Stimulated activated CD8-positive, alpha-beta memory T cell treated with anti-CD3 and anti-CD28 coated beads, Interleukin-7, amount 100 ng/mL, for 4 hours (primary cell): Measurements from ENCODE around the gene RABGGTA.
A peak's percentile ranks its signal among the peaks of the same experiment; 100 is the strongest.

Source experiments
- DNase-seq, 2 donors: peaks; one replicate each; pipeline ENCODE4 v3.0.0-alpha.2; 2020; ENCODE audit warnings: low read depth in 2 of 2

The RABGGTA gene

GRCh38 chr14:24304019-24304387, 32.6 kb upstream of the RABGGTA start:
- no peak for DNase-seq

- no peak for DNase-seq
These were observed 29.1 kb upstream of the RABGGTA start for GRCh38 chr14:24300326-24300980.

- peak; percentile 85 for DNase-seq
These were observed 28.1 kb upstream of the RABGGTA start, which contains the start of the genes DHRS1 and NOP9 for GRCh38 chr14:24299255-24300191. DHRS1 (minus strand) TSS chr14:24299780; CDS start chr14:24299106, 674 bp downstream. NOP9 (plus strand) TSS chr14:24299850; CDS start chr14:24299955, 105 bp downstream.

DNA sequence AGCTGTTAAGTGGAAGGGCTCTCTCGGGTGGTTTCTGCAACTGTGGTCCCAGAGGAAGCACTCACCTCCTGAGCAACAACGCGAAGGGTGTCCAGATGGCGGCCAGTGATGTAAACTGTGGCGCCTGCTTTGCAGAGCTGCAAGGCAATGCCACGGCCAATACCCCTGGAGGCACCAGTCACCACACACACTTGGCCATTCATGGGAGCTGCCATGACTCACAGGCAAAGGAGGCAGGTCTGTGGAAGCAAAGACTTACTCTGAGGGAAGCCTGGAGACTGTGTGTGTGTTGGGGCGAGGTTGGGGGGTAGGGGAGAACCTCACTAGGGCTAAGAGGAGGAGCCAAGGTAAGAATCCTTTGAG, 27.5 kb upstream of the RABGGTA start:
- DNase-seq, result no peak

- DNase-seq, result no peak
These were observed 26.0 kb upstream of the RABGGTA start for GRCh38 chr14:24297190-24297964.

DNA sequence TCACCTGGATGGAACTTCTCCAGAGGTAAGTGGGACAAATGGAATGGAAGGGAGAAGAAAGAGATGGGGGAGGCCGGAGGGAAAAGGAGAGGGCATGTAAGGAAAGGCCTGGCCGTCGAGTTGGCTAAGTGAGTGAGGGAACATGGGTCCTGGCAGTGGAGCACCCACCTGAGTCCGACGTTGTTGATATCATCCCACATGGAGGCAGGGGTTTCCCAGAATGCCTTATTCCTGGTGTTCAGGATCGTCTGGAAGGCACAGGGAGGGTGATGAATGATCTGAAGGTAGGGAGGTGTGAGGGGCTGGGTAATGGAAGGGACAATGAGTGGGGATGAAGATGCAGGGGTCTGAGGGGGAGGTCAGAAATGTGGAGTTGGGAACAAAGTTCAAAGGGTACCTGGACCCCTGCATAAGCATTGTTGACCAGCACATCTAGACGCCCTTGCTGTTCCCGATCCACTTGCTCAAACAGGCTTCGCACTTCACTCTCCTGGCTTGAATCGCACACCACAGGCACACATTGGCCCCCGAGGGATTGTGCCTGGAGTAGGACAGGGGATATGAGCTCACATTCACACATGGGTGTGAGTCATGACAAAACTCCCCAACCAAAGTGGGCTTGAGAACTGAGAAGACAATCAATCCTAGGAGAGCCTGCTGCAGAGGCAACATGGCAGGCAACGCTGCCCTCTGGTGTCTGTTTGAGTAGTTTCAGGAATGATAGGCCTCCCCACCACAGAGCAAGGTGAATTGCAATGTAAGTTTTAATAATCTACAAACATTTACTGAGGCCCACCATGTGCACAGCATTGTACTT, 25.2 kb upstream of the RABGGTA start:
- peak; percentile 52 to 64 for DNase-seq

- no peak for DNase-seq
These were observed 22.1 kb upstream of the RABGGTA start for GRCh38 chr14:24293525-24293924.

GRCh38 chr14:24292118-24292807, 20.9 kb upstream of the RABGGTA start:
- no peak for DNase-seq

DNA sequence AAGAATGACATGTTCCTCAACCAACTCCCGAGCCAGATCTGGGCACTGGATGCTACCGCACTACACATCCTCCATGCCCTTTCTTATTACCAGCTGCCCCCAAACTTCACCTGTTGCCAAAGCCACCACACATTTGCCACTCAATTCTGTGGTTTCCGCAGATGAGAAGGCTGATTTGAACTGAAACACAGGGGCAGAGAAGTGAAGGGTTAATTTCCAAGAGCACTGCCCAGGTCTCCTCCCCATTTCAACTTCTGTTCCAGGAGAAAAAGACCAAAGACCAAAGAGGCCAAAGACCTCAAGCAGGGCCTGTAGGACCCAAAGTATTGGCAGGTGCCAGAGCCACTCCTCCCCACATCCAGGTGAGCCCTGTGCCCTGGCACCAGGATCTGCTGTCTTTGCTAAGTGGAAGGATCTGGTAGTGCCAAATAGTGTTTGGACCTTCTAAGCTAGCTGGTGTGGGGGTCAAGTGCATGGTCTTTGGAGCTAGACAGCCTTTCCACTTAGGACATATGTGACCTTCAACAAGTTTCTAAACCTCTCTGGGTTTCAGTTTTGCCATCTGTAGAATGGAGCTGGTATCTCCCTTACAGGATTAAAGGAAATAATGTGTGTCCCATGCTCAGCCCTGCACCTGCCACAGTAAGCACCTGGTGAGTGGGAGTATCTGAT, 20.2 kb upstream of the RABGGTA start:
- DNase-seq, result no peak

DNA sequence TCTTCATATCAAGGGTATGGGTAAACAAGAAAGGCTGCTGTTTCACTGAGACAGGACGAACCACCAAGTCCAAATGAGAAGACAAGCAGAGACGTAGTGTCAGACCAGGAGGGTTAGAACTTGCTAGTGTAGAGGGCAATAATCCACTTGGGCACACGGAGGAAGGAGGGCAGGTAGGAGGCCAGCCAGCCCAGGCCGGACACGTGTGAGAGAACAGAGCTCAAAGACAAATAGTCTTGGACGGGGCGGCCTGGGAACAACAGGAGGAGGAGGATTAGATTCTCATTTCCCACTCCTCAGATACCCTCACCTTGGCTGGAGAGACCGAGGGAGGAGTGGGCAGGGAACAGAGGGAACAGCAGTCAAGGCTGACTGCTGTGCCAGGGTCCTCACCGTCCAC, 19.3 kb upstream of the RABGGTA start:
- no peak for DNase-seq

DNA sequence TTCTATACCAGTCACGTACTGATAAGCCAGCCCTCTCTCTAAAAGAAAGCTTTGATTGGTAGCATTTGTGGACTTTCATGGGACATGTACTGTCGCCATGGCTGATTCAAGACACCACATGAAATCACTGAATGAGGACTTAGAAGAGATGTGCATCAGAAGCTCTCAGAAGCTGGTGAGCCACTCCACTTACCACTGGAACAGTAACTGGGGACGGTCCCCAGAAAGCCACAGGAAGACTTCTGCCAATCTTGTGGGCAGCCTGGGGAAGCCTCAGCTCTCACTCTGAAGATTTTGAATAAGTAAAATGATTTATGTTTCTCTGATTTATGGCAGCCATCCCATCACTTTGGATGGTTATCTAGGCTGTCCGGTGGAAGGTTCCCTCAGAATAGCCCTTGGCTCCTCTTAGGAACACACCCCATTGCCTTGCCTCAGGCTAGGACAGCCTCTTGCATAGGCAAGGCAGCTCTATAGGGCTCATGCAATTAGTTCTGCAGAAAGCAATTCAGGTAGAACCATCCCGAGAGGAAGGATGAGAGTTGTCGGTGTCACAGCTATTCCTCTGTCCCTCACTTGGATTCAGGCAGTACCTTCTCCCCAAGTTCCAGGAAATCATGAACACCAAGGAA, 18.4 kb upstream of the RABGGTA start:
- no peak for DNase-seq

- no peak for DNase-seq
These were observed 15.6 kb upstream of the RABGGTA start for GRCh38 chr14:24286996-24287395.

DNA sequence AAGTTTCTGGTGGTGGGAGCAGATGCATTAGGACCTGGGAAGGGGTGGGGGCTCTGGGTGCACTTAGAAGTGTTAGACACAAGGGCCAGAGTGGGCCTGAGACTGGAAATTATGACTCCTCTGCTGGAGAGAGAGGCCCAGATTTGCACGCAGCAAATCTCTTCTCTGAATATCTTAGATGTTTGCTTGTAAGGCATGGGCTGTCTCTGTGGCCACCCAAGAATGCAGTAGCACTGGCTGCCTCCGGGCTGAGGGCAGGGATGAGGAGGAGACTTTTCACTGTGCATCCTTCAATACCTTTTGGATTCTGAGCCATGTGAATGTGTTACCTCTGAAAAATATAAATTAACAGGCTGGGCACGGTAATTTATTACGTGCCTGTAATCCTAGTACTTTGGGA, 14.0 kb upstream of the RABGGTA start:
- no peak for DNase-seq

- no peak for DNase-seq
These were observed 13.2 kb upstream of the RABGGTA start for GRCh38 chr14:24284501-24285035.

DNA sequence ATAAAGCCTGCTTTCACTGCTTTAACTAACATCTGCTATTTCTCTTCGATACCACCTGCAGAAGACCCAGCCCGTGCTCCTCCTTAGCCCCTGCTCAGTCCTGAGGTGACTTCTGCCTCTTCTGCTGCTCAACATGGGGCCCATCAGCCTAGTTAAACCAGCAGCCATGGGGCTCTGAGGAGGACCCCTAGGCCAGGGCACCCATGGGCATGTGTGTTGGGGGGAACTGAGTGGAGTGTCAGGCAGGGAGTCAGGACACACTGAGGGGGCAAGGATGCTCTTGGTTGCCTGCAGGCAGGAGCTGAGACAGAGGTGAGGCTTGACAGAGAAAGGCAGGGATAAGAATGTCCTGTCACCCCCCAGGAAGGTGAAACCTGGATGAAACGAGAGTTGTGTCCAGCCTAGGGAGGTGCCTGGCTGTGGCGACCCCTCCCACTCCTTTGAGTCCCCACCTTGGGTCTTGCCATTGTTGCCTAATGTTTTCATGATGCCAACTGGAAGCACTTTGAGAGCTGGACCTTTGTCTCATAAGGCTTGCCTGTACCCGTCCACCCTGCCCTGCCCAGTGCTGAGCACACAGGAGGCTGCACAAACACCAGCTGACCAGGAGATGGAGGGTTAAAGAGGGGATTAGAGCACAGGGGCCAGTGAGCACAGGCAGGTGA, 12.5 kb upstream of the RABGGTA start:
- DNase-seq, result no peak

DNA sequence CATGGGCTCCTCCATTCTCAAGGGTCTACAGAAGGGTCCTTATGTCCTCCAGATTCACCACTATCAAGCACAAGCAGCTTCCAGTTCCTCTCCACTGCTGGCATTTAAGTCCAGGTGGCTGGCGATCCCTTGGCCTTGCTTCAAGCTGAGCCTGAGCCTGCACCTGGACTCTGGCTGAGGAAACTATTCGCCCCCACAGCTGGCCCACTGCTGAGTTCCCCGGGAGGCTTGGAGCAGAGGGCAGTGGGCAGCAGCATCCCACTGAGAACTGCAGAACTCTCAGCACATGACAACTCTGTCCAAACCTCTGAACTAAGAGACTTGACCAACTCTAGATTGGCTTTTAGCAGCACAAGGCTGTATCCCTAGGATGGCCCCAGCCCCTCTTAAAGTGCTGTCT, 11.3 kb upstream of the RABGGTA start:
- no peak for DNase-seq

- no peak for DNase-seq
These were observed 10.2 kb upstream of the RABGGTA start for GRCh38 chr14:24281636-24282035.

DNA sequence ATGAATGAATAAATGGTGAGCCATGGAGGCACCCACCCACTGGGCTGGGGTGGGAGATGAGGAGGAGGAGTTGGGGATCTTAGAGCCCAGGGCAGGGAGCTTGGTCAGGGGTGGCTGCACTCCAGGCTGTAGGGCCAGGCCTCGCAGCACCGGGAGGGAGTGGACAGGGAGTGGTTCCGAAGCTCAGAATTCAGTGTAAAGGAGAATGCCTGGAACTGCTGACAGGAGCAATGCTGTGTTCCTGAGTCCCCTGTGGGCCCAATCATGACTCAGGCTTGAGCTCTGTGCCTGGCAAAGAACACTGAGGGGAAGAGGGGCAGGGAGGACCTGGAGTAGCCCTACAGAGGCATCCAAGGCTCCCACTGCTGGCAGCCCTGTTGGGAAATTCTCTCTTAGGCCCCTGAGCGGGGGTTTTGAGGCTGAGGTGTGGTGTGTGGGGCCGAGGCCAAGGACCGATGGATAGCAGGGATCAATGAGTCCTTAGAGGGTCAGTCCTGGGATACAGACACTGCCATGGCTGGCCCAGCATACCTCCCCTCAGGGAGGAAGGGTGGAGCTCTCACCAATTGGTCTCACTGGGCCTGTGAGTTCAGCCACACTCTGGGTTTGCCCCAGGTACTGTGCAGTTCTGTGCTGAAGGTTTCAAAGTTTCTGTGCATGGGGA, 9.5 kb upstream of the RABGGTA start:
- no peak for DNase-seq
